ENCODE data around the gene ZYG11B.
"Not testable (repeated sequence)": the region's sequence is repeated elsewhere in the genome, so short reads cannot be mapped to it uniquely, and the experiment has no call there.

ZYG11B gene

GRCh38 chr1:52707927-52708655, 18.2 kb upstream of the ZYG11B start:
- DNase-seq (ENCODE audit: low read depth in 2 of 2), result no peak

GRCh38 chr1:52709016-52709415, 17.2 kb upstream of the ZYG11B start:
- DNase-seq (ENCODE audit: low read depth in 2 of 2), result no peak

- no peak for DNase-seq (ENCODE audit: low read depth in 2 of 2)
Measured at GRCh38 chr1:52713590-52713989, 12.7 kb upstream of the ZYG11B start.

GRCh38 chr1:52715296-52715695, 11.0 kb upstream of the ZYG11B start:
- DNase-seq (ENCODE audit: low read depth in 2 of 2), result not testable (repeated sequence)

- DNase-seq (ENCODE audit: low read depth in 2 of 2), result no peak
Measured at GRCh38 chr1:52723260-52723659, 3.0 kb upstream of the ZYG11B start.

GRCh38 chr1:52725903-52726264, 369 bp upstream of the ZYG11B start:
- DNase-seq (ENCODE audit: low read depth in 2 of 2), result no peak

- DNase-seq (ENCODE audit: low read depth in 2 of 2), result no peak
Measured at GRCh38 chr1:52727114-52727586, 897 bp downstream of the ZYG11B start.

GRCh38 chr1:52727956-52728656, 1.9 kb downstream of the ZYG11B start:
- no peak for DNase-seq (ENCODE audit: low read depth in 2 of 2)

GRCh38 chr1:52733368-52733767, 7.1 kb downstream of the ZYG11B start:
- DNase-seq (ENCODE audit: low read depth in 2 of 2), result no peak

GRCh38 chr1:52735371-52735770, 9.1 kb downstream of the ZYG11B start:
- not testable (repeated sequence) for DNase-seq (ENCODE audit: low read depth in 2 of 2)

GRCh38 chr1:52738148-52738547, 11.9 kb downstream of the ZYG11B start:
- no peak for DNase-seq (ENCODE audit: low read depth in 2 of 2)

GRCh38 chr1:52738893-52739292, 12.6 kb downstream of the ZYG11B start:
- no peak for DNase-seq (ENCODE audit: low read depth in 2 of 2)

GRCh38 chr1:52739699-52740467, 13.6 kb downstream of the ZYG11B start:
- no peak for DNase-seq (ENCODE audit: low read depth in 2 of 2)

- DNase-seq (ENCODE audit: low read depth in 2 of 2), result no peak
Measured at GRCh38 chr1:52741259-52741658, 15.0 kb downstream of the ZYG11B start.

GRCh38 chr1:52746189-52746588, 19.9 kb downstream of the ZYG11B start:
- DNase-seq (ENCODE audit: low read depth in 2 of 2), result no peak

- no peak for DNase-seq (ENCODE audit: low read depth in 2 of 2)
Measured at GRCh38 chr1:52747450-52747849, 21.2 kb downstream of the ZYG11B start.

- DNase-seq (ENCODE audit: low read depth in 2 of 2), result no peak
Measured at GRCh38 chr1:52748119-52748518, 21.9 kb downstream of the ZYG11B start.

- not testable (repeated sequence) for DNase-seq (ENCODE audit: low read depth in 2 of 2)
Measured at GRCh38 chr1:52749496-52749895, 23.2 kb downstream of the ZYG11B start.

GRCh38 chr1:52750139-52750538, 23.9 kb downstream of the ZYG11B start:
- DNase-seq (ENCODE audit: low read depth in 2 of 2), result not testable (repeated sequence)

- no peak for DNase-seq (ENCODE audit: low read depth in 2 of 2)
Measured at GRCh38 chr1:52751589-52752483, 25.6 kb downstream of the ZYG11B start.

- DNase-seq (ENCODE audit: low read depth in 2 of 2), result no peak
Measured at GRCh38 chr1:52752484-52752826, 26.2 kb downstream of the ZYG11B start.

GRCh38 chr1:52753169-52753568, 26.9 kb downstream of the ZYG11B start:
- DNase-seq (ENCODE audit: low read depth in 2 of 2), result no peak
